ENCODE results near the gene PANK2. TPM values are rescaled to one million over a fixed set of nuclear protein-coding genes. Genes with fewer than 3 reads are reported as not detected.
A peak's percentile ranks its signal among the peaks of the same experiment; 100 is the strongest.

Gene PANK2
- total and polyA plus RNA-seq, 2 experiments from 2014 or later = 36.1 to 72.0 TPM

DNA sequence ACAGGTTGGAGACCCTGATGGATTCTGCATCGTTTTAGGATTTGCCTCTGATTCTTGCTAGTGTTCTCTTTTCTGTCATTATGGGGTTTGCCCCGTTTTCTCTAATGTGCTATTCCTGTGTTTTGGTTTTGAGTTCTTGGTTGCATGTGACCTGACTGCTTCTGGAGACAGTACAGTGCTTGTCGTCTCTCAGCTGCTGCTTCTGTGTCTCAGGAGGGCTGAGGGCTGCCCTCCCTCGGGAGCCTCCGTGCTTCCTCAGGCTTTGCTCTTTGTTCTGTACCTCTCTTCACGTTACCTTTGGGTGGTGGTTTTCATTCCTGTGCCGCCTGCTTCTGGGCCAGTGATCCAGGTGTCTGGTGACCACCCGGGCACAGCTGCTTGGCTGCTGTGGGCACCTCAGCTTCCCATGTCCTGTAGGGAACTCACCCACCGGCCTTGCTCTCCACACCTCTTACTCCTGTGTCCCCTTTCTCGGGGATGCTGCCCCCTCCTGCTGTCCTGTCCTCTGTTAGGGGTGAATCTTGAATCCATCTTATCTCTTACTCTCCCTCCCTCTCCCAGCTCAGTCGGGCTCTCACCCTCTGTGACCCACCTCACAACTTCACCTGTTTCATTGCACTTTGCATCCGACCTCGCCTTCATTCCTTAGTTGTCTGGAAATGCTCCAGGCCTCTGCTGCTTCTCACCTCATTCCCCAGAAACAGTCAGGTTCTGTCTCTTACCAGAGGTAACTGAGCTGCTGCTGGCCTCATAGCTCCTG lies 33.2 kb downstream of the PANK2 start (continued):
- TF ChIP-seq, protein P1, sequence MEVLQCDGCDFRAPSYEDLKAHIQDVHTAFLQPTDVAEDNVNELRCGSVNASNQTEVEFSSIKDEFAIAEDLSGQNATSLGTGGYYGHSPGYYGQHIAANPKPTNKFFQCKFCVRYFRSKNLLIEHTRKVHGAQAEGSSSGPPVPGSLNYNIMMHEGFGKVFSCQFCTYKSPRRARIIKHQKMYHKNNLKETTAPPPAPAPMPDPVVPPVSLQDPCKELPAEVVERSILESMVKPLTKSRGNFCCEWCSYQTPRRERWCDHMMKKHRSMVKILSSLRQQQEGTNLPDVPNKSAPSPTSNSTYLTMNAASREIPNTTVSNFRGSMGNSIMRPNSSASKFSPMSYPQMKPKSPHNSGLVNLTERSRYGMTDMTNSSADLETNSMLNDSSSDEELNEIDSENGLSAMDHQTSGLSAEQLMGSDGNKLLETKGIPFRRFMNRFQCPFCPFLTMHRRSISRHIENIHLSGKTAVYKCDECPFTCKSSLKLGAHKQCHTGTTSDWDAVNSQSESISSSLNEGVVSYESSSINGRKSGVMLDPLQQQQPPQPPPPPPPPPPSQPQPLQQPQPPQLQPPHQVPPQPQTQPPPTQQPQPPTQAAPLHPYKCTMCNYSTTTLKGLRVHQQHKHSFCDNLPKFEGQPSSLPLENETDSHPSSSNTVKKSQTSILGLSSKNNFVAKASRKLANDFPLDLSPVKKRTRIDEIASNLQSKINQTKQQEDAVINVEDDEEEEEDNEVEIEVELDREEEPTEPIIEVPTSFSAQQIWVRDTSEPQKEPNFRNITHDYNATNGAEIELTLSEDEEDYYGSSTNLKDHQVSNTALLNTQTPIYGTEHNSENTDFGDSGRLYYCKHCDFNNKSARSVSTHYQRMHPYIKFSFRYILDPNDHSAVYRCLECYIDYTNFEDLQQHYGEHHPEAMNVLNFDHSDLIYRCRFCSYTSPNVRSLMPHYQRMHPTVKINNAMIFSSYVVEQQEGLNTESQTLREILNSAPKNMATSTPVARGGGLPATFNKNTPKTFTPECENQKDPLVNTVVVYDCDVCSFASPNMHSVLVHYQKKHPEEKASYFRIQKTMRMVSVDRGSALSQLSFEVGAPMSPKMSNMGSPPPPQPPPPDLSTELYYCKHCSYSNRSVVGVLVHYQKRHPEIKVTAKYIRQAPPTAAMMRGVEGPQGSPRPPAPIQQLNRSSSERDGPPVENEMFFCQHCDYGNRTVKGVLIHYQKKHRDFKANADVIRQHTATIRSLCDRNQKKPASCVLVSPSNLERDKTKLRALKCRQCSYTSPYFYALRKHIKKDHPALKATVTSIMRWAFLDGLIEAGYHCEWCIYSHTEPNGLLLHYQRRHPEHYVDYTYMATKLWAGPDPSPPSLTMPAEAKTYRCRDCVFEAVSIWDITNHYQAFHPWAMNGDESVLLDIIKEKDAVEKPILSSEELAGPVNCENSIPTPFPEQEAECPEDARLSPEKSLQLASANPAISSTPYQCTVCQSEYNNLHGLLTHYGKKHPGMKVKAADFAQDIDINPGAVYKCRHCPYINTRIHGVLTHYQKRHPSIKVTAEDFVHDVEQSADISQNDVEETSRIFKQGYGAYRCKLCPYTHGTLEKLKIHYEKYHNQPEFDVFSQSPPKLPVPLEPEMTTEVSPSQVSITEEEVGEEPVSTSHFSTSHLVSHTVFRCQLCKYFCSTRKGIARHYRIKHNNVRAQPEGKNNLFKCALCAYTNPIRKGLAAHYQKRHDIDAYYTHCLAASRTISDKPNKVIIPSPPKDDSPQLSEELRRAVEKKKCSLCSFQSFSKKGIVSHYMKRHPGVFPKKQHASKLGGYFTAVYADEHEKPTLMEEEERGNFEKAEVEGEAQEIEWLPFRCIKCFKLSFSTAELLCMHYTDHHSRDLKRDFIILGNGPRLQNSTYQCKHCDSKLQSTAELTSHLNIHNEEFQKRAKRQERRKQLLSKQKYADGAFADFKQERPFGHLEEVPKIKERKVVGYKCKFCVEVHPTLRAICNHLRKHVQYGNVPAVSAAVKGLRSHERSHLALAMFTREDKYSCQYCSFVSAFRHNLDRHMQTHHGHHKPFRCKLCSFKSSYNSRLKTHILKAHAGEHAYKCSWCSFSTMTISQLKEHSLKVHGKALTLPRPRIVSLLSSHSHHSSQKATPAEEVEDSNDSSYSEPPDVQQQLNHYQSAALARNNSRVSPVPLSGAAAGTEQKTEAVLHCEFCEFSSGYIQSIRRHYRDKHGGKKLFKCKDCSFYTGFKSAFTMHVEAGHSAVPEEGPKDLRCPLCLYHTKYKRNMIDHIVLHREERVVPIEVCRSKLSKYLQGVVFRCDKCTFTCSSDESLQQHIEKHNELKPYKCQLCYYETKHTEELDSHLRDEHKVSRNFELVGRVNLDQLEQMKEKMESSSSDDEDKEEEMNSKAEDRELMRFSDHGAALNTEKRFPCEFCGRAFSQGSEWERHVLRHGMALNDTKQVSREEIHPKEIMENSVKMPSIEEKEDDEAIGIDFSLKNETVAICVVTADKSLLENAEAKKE (CRISPR knock-in tag; IDR thresholded peaks at IDR 0.05) = no peak
- no peak for TF ChIP-seq STAT1 (IDR thresholded peaks at IDR 0.05; ENCODE audit: unreplicated experiment)

DNA sequence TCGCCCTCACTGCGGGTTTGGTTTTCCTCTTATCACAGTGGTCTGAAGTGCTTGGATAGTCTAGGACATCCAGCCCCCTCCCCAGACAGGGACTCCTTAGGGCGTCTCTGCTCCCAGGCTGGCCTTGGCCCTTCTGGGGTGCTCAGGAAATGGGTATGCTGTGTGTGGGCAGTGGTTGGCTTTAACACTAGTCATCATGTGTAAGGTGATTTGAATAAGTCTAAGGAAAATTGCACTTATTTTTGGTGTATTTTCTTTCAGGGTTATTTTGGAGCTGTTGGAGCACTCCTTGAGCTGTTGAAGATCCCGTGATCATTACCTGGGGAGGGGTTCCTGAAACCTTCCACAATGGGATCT lies 33.8 kb downstream of the PANK2 start:
- peaks cover 70% of the 10 kb centered on the region for H3K36me3 Mint-ChIP-seq (ENCODE audit: low read depth)
- H3F3A ChIP-seq (replicated peaks; ENCODE audit: low read depth) = peaks cover 32% of the 10 kb centered on the region
- peaks cover 56% of the 10 kb centered on the region for H3K79me2 ChIP-seq (replicated peaks; ENCODE audit: insufficient read depth)
- H3K9me3 Mint-ChIP-seq = no peaks in the 10 kb centered on the region
- H3K4me1 Mint-ChIP-seq = peaks cover 46% of the 10 kb centered on the region
- H3K4me1 ChIP-seq (ENCODE audit: insufficient read depth) = peaks cover 20% of the 10 kb centered on the region
- H3K27ac Mint-ChIP-seq = no peak overlapping the region
- H2AFZ ChIP-seq = no peak overlapping the region
- H3K9me2 ChIP-seq (ENCODE audit: insufficient read depth) = no peaks in the 10 kb centered on the region
- H3K36me3 ChIP-seq (ENCODE audit: insufficient read depth) = peaks cover 26% of the 10 kb centered on the region; the same call in 1 of the 2 replicates
- H3K27me3 ChIP-seq (ENCODE audit: insufficient read depth) = no peaks in the 10 kb centered on the region
- no peak overlapping the region for H3K4me3 ChIP-seq
- DNase-seq (ENCODE audit: low spot score) (no peak), ATAC-seq (no peak)
- H3K27ac ChIP-seq (ENCODE audit: low read depth) = peak overlapping the region; percentile 63; the same call in 1 of the 2 replicates
- H4K20me1 ChIP-seq (replicated peaks; ENCODE audit: insufficient read depth) = peaks cover 70% of the 10 kb centered on the region
- H3K27me3 Mint-ChIP-seq (ENCODE audit: insufficient read depth, low read depth, poor library complexity) = peaks cover 27% of the 10 kb centered on the region
- H3K4me2 ChIP-seq = no peak overlapping the region
- no peak overlapping the region for H3K4me3 Mint-ChIP-seq
- TF ChIP-seq STAT1 (IDR thresholded peaks at IDR 0.05; ENCODE audit: unreplicated experiment) (no peak), POLR2AphosphoS5 (IDR thresholded peaks at IDR 0.05; ENCODE audit: low read depth) (no peak)
- TF ChIP-seq, protein P2, sequence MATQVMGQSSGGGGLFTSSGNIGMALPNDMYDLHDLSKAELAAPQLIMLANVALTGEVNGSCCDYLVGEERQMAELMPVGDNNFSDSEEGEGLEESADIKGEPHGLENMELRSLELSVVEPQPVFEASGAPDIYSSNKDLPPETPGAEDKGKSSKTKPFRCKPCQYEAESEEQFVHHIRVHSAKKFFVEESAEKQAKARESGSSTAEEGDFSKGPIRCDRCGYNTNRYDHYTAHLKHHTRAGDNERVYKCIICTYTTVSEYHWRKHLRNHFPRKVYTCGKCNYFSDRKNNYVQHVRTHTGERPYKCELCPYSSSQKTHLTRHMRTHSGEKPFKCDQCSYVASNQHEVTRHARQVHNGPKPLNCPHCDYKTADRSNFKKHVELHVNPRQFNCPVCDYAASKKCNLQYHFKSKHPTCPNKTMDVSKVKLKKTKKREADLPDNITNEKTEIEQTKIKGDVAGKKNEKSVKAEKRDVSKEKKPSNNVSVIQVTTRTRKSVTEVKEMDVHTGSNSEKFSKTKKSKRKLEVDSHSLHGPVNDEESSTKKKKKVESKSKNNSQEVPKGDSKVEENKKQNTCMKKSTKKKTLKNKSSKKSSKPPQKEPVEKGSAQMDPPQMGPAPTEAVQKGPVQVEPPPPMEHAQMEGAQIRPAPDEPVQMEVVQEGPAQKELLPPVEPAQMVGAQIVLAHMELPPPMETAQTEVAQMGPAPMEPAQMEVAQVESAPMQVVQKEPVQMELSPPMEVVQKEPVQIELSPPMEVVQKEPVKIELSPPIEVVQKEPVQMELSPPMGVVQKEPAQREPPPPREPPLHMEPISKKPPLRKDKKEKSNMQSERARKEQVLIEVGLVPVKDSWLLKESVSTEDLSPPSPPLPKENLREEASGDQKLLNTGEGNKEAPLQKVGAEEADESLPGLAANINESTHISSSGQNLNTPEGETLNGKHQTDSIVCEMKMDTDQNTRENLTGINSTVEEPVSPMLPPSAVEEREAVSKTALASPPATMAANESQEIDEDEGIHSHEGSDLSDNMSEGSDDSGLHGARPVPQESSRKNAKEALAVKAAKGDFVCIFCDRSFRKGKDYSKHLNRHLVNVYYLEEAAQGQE (IDR thresholded peaks at IDR 0.05; ENCODE audit: unreplicated experiment) = no peak
- TF ChIP-seq, protein P3, sequence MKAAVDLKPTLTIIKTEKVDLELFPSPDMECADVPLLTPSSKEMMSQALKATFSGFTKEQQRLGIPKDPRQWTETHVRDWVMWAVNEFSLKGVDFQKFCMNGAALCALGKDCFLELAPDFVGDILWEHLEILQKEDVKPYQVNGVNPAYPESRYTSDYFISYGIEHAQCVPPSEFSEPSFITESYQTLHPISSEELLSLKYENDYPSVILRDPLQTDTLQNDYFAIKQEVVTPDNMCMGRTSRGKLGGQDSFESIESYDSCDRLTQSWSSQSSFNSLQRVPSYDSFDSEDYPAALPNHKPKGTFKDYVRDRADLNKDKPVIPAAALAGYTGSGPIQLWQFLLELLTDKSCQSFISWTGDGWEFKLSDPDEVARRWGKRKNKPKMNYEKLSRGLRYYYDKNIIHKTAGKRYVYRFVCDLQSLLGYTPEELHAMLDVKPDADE (IDR thresholded peaks at IDR 0.05) = no peak

Measured in GM23338 (cell line).